Neural cell (in vitro differentiated cells): ENCODE results near the gene ZNF554. TPM values are rescaled to one million over a fixed set of nuclear protein-coding genes. Genes with fewer than 3 reads are reported as not detected.

Experiments used
- H2AFZ ChIP-seq: fragments of 200-600, 300-800 bp; sonication (generic), shearing (Covaris generic); 2 replicates; pipeline ENCODE4 v1.6.0; 2014; ENCODE audit warnings: low read depth, mild to moderate bottlenecking, antibody characterized with exemption, low read length, moderate library complexity
- H3F3A ChIP-seq: fragments of 200-600 bp; shearing (Covaris generic); 2 replicates; pipeline ENCODE4 v1.6.1; 2016; ENCODE audit warnings: mild to moderate bottlenecking, moderate library complexity, mixed read lengths, antibody characterized with exemption, low read length; ENCODE audit not compliant: insufficient read depth, poor library complexity, severe bottlenecking
- H3K27ac ChIP-seq: fragments of 200-600, 300-800 bp; sonication (generic), shearing (Covaris generic); 2 replicates; pipeline ENCODE4 v1.5.1; 2014; ENCODE audit warnings: mild to moderate bottlenecking, low read length, moderate library complexity
- H3K27me3 ChIP-seq: fragments of 300-800, 200-600 bp; sonication (generic), shearing (Covaris generic); 2 replicates; pipeline ENCODE4 v1.6.0; 2014; ENCODE audit warnings: mild to moderate bottlenecking, low read depth, low read length, moderate library complexity; ENCODE audit not compliant: insufficient read depth
- H3K36me3 ChIP-seq: fragments of 300-800, 200-600 bp; sonication (generic), shearing (Covaris generic); 2 replicates; pipeline ENCODE4 v1.5.1; 2014; ENCODE audit warnings: mild to moderate bottlenecking, antibody characterized with exemption, low read length, moderate library complexity; ENCODE audit not compliant: insufficient read depth
- H3K4me2 ChIP-seq: fragments of 300-800, 200-600 bp; sonication (generic), shearing (Covaris generic); 2 replicates; pipeline ENCODE4 v1.6.0; 2014; ENCODE audit warnings: mild to moderate bottlenecking, low read length
- H3K4me3 ChIP-seq: fragments of 300-800, 200-600 bp; sonication (generic), shearing (Covaris generic); 2 replicates; pipeline ENCODE4 v1.5.1; 2014; ENCODE audit warnings: mild to moderate bottlenecking, low read length, moderate library complexity
- H3K79me2 ChIP-seq: fragments of 200-600 bp; shearing (Covaris generic); replicated peaks from 2 replicates; pipeline ENCODE4 v1.6.0; 2014; ENCODE audit warnings: mild to moderate bottlenecking, low read length, moderate library complexity; ENCODE audit not compliant: insufficient read depth
- H3K9ac ChIP-seq: fragments of 300-800, 200-600 bp; sonication (generic), shearing (Covaris generic); 2 replicates; pipeline ENCODE4 v1.6.1; 2016; ENCODE audit warnings: mild to moderate bottlenecking, low read length, mixed read lengths
- H3K9me2 ChIP-seq: fragments of 200-600 bp; shearing (Covaris generic); 2 replicates; pipeline ENCODE4 v1.6.1; 2016; ENCODE audit warnings: mild to moderate bottlenecking, low read length, mixed read lengths; ENCODE audit not compliant: insufficient read depth
- H3K9me3 ChIP-seq: fragments of 200-600, 300-800 bp; sonication (generic), shearing (Covaris generic); 2 replicates; pipeline ENCODE4 v1.6.1; 2016; ENCODE audit warnings: mild to moderate bottlenecking, mixed run types, low read length, moderate library complexity, mixed read lengths
- H4K20me1 ChIP-seq: fragments of 200-600 bp; shearing (Covaris generic); 2 replicates; pipeline ENCODE4 v1.6.1; 2016; ENCODE audit warnings: mild to moderate bottlenecking, mixed run types; ENCODE audit not compliant: insufficient read depth
- CTCF ChIP-seq: fragments of 450-650 bp; IDR thresholded peaks from 2 replicates; pipeline ENCODE4 v1.5.1; 2014; ENCODE audit warnings: antibody characterized with exemption, mild to moderate bottlenecking, moderate library complexity; ENCODE audit not compliant: poor library complexity, severe bottlenecking
- EP300 ChIP-seq: fragments of 450-650 bp; conservative IDR thresholded peaks from 2 replicates; pipeline ENCODE4 v1.6.1; 2014; ENCODE audit warnings: antibody characterized with exemption, mild to moderate bottlenecking, moderate library complexity; ENCODE audit not compliant: poor library complexity, severe bottlenecking
- EZH2 ChIP-seq: fragments of 200-600, 300-800 bp; shearing (Covaris generic), sonication (generic); IDR thresholded peaks from 2 replicates; pipeline ENCODE4 v1.6.1; 2014; ENCODE audit warnings: antibody characterized with exemption, low read length, borderline replicate concordance, mild to moderate bottlenecking; ENCODE audit not compliant: insufficient read depth, poor library complexity, severe bottlenecking
- MXI1 ChIP-seq: fragments of 450-650 bp; conservative IDR thresholded peaks from 2 replicates; pipeline ENCODE4 v1.6.1; 2014; ENCODE audit warnings: antibody characterized with exemption, mild to moderate bottlenecking; ENCODE audit not compliant: poor library complexity, severe bottlenecking
- POLR2AphosphoS5 ChIP-seq: IDR thresholded peaks from 2 replicates; pipeline ENCODE4 v1.6.1; 2012
- RAD21 ChIP-seq: fragments of 450-650 bp; conservative IDR thresholded peaks from 2 replicates; pipeline ENCODE4 v1.6.1; 2014; ENCODE audit warnings: antibody characterized with exemption, mild to moderate bottlenecking, moderate library complexity
- SMC3 ChIP-seq: fragments of 450-650 bp; conservative IDR thresholded peaks from 2 replicates; pipeline ENCODE4 v1.6.1; 2014; ENCODE audit warnings: antibody characterized with exemption, mild to moderate bottlenecking, moderate library complexity; ENCODE audit not compliant: poor library complexity
- TAF1 ChIP-seq: IDR thresholded peaks from 2 replicates; pipeline ENCODE4 v1.6.1; 2012; ENCODE audit warnings: low read depth
- polyA plus RNA-seq: library from polyadenylated mRNA; depleted of rRNA; stranded (reverse); fragments of >200 nt; gene quantifications from 2 replicates; pipeline ENCODE4 v1.2.3, GENCODE V29; 2014
- TF ChIP-seq, protein P1 (sequence below): IDR thresholded peaks from 2 replicates; pipeline ENCODE4 v1.6.1; 2012; ENCODE audit warnings: borderline replicate concordance

The ZNF554 gene
- polyA plus RNA-seq, 1 donor from 2014 or later = 22.5 TPM

DNA sequence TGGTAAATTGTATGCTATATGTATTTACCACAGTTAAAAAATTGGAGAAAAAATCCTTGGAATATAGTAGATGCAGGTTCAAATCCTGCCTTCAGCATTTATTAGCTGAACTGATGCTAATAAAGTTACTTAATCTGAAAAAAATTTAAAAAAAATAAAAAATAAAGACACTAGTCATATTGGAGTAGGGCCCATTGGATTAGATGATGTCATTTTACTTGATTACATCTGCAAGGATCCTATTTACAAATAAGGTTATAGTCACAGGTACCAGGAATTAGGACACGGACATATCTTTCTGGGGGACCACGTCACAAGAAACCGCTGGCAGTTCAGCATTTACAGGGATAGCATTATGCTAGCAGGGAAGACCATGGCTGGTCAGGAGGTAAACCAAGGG lies 27.8 kb downstream of the ZNF554 start:
- Histone ChIP-seq H3K27me3 (no peaks in the 10 kb centered on the region), H3K36me3 (peaks cover 8% of the 10 kb centered on the region), H3K9me2 (no peaks in the 10 kb centered on the region), H2AFZ (no peak overlapping the region), H3K4me3 (no peak overlapping the region), H4K20me1 (no peaks in the 10 kb centered on the region), H3K27ac (no peak overlapping the region), H3K9ac (no peak overlapping the region), H3K4me2 (no peak overlapping the region), H3K9me3 (peaks cover 16% of the 10 kb centered on the region), H3F3A (no peaks in the 10 kb centered on the region), H3K79me2 (peaks cover 12% of the 10 kb centered on the region)
- no peak for TF ChIP-seq TAF1
- TF ChIP-seq, protein P1, sequence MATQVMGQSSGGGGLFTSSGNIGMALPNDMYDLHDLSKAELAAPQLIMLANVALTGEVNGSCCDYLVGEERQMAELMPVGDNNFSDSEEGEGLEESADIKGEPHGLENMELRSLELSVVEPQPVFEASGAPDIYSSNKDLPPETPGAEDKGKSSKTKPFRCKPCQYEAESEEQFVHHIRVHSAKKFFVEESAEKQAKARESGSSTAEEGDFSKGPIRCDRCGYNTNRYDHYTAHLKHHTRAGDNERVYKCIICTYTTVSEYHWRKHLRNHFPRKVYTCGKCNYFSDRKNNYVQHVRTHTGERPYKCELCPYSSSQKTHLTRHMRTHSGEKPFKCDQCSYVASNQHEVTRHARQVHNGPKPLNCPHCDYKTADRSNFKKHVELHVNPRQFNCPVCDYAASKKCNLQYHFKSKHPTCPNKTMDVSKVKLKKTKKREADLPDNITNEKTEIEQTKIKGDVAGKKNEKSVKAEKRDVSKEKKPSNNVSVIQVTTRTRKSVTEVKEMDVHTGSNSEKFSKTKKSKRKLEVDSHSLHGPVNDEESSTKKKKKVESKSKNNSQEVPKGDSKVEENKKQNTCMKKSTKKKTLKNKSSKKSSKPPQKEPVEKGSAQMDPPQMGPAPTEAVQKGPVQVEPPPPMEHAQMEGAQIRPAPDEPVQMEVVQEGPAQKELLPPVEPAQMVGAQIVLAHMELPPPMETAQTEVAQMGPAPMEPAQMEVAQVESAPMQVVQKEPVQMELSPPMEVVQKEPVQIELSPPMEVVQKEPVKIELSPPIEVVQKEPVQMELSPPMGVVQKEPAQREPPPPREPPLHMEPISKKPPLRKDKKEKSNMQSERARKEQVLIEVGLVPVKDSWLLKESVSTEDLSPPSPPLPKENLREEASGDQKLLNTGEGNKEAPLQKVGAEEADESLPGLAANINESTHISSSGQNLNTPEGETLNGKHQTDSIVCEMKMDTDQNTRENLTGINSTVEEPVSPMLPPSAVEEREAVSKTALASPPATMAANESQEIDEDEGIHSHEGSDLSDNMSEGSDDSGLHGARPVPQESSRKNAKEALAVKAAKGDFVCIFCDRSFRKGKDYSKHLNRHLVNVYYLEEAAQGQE = no peak
- TF ChIP-seq CTCF = no peak
- no peak for TF ChIP-seq EP300
- TF ChIP-seq POLR2AphosphoS5 = no peak
- no peak for TF ChIP-seq MXI1
- no peak for TF ChIP-seq RAD21
- no peak for TF ChIP-seq SMC3
- TF ChIP-seq EZH2 = no peak

DNA sequence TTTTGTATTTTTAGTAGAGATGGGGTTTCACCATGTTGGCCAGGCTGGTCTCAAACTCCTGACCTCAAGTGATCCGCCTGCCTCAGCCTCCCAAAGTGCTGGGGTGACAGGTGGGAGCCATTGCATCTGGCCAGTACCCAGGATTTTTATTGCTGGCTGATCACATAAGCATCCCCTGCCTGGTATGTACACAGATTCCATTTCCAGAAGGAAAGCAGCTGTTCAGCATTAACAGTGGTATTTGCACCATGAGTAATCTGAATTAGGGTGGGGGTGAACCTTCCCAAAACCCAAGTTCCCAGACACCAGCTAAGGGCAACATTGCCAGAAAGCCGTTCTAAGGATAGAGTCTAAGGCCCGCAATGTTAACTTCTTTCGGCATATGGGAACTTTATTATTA lies 28.9 kb downstream of the ZNF554 start:
- H3K9ac ChIP-seq = no peak overlapping the region
- H3K9me2 ChIP-seq = no peaks in the 10 kb centered on the region
- H3F3A ChIP-seq = no peaks in the 10 kb centered on the region
- H2AFZ ChIP-seq = no peak overlapping the region
- H3K27ac ChIP-seq = no peak overlapping the region
- H3K36me3 ChIP-seq = peaks cover 19% of the 10 kb centered on the region
- no peak overlapping the region for H3K4me2 ChIP-seq
- H3K79me2 ChIP-seq = peaks cover 10% of the 10 kb centered on the region
- H3K27me3 ChIP-seq = no peaks in the 10 kb centered on the region
- no peaks in the 10 kb centered on the region for H4K20me1 ChIP-seq
- no peak overlapping the region for H3K4me3 ChIP-seq
- peaks cover 27% of the 10 kb centered on the region for H3K9me3 ChIP-seq
- TF ChIP-seq POLR2AphosphoS5 (no peak), SMC3 (no peak), EP300 (no peak), EZH2 (no peak), RAD21 (no peak), MXI1 (no peak), CTCF (no peak), TAF1 (no peak)
- TF ChIP-seq, protein P1 = no peak
